ENCODE data around the gene SMYD3. TPM values are rescaled to one million over a fixed set of nuclear protein-coding genes. Genes with fewer than 3 reads are reported as not detected.
A peak's percentile ranks its signal among the peaks of the same experiment; 100 is the strongest.

SMYD3 gene
- total RNA-seq, 1 experiment from 2014 or later, result 33.4 TPM

- in situ Hi-C loops (cut with HindIII; ENCODE audit: low pct_unique_long_range_greater_than_20kb, low sequenced_read_pairs), result loop anchor here (25.0 kb wide), 1 partner anchor 136 kb away; no protein-coding TSS in a partner anchor
- DNase-seq (ENCODE audit: low read depth, low spot score), result no peak
Measured at GRCh38 chr1:246526380-246526779, 19.3 kb upstream of the SMYD3 start.

- no peak for DNase-seq (ENCODE audit: low read depth, low spot score)
- in situ Hi-C loops (cut with HindIII; ENCODE audit: low pct_unique_long_range_greater_than_20kb, low sequenced_read_pairs), result no loop called here
Measured at GRCh38 chr1:246519514-246519913, 12.4 kb upstream of the SMYD3 start.

- in situ Hi-C loops (cut with HindIII; ENCODE audit: low pct_unique_long_range_greater_than_20kb, low sequenced_read_pairs), result no loop called here
- DNase-seq (ENCODE audit: low read depth, low spot score), result no peak
Measured at GRCh38 chr1:246518456-246519205, 11.6 kb upstream of the SMYD3 start.

- in situ Hi-C loops (cut with HindIII; ENCODE audit: low pct_unique_long_range_greater_than_20kb, low sequenced_read_pairs), result no loop called here
- DNase-seq (ENCODE audit: low read depth, low spot score), result no peak
Measured at GRCh38 chr1:246517391-246517790, 10.3 kb upstream of the SMYD3 start.

- no peak for DNase-seq (ENCODE audit: low read depth, low spot score)
- in situ Hi-C loops (cut with HindIII; ENCODE audit: low pct_unique_long_range_greater_than_20kb, low sequenced_read_pairs), result no loop called here
Measured at GRCh38 chr1:246516126-246516525, 9.0 kb upstream of the SMYD3 start.

GRCh38 chr1:246515390-246516005, 8.4 kb upstream of the SMYD3 start:
- in situ Hi-C loops (cut with HindIII; ENCODE audit: low pct_unique_long_range_greater_than_20kb, low sequenced_read_pairs), result no loop called here
- no peak for DNase-seq (ENCODE audit: low read depth, low spot score)

- in situ Hi-C loops (cut with HindIII; ENCODE audit: low pct_unique_long_range_greater_than_20kb, low sequenced_read_pairs), result no loop called here
- no peak for DNase-seq (ENCODE audit: low read depth, low spot score)
Measured at GRCh38 chr1:246513619-246514343, 6.7 kb upstream of the SMYD3 start.

GRCh38 chr1:246513041-246513440, 6.0 kb upstream of the SMYD3 start:
- DNase-seq (ENCODE audit: low read depth, low spot score), result no peak
- in situ Hi-C loops (cut with HindIII; ENCODE audit: low pct_unique_long_range_greater_than_20kb, low sequenced_read_pairs), result no loop called here

- DNase-seq (ENCODE audit: low read depth, low spot score), result no peak
Measured at GRCh38 chr1:246512635-246513034, 5.6 kb upstream of the SMYD3 start.

GRCh38 chr1:246512230-246512629, 5.2 kb upstream of the SMYD3 start:
- in situ Hi-C loops (cut with HindIII; ENCODE audit: low pct_unique_long_range_greater_than_20kb, low sequenced_read_pairs), result no loop called here
- DNase-seq (ENCODE audit: low read depth, low spot score), result no peak

More at GRCh38 chr1:246512635-246513034, 5.6 kb upstream of the SMYD3 start:
- in situ Hi-C loops (cut with HindIII; ENCODE audit: low pct_unique_long_range_greater_than_20kb, low sequenced_read_pairs), result no loop called here

GRCh38 chr1:246511203-246511602, 4.1 kb upstream of the SMYD3 start:
- no peak for DNase-seq (ENCODE audit: low read depth, low spot score)
- in situ Hi-C loops (cut with HindIII; ENCODE audit: low pct_unique_long_range_greater_than_20kb, low sequenced_read_pairs), result no loop called here

GRCh38 chr1:246510147-246511030, 3.3 kb upstream of the SMYD3 start:
- in situ Hi-C loops (cut with HindIII; ENCODE audit: low pct_unique_long_range_greater_than_20kb, low sequenced_read_pairs), result no loop called here
- DNase-seq (ENCODE audit: low read depth, low spot score), result no peak

GRCh38 chr1:246508897-246509688, 2.0 kb upstream of the SMYD3 start:
- no peak for DNase-seq (ENCODE audit: low read depth, low spot score)
- in situ Hi-C loops (cut with HindIII; ENCODE audit: low pct_unique_long_range_greater_than_20kb, low sequenced_read_pairs), result no loop called here

GRCh38 chr1:246506367-246506673, 759 bp downstream of the SMYD3 start:
- in situ Hi-C loops (cut with HindIII; ENCODE audit: low pct_unique_long_range_greater_than_20kb, low sequenced_read_pairs), result no loop called here
- no peak for DNase-seq (ENCODE audit: low read depth, low spot score)

- DNase-seq (ENCODE audit: low read depth, low spot score), result no peak
- in situ Hi-C loops (cut with HindIII; ENCODE audit: low pct_unique_long_range_greater_than_20kb, low sequenced_read_pairs), result no loop called here
Measured at GRCh38 chr1:246503341-246503740, 3.7 kb downstream of the SMYD3 start.

GRCh38 chr1:246497331-246497915, 9.7 kb downstream of the SMYD3 start:
- in situ Hi-C loops (cut with HindIII; ENCODE audit: low pct_unique_long_range_greater_than_20kb, low sequenced_read_pairs), result no loop called here
- peak; percentile 81 for DNase-seq (ENCODE audit: low read depth, low spot score)
